HAP-1 (cell line): ENCODE results near the gene KRT17.

Experiments
- DNase-seq, 2 experiments: peaks; one replicate each; pipeline ENCODE4 v3.0.0-alpha.2; 2016 to 2020; ENCODE audit warnings: low spot score in 2 of 2
- H3K27me3 ChIP-seq: fragments of 250-450 bp; sonication (Bioruptor Pico); 2 replicates; pipeline ENCODE4 v1.5.1; 2020; ENCODE audit warnings: low read depth, mild to moderate bottlenecking, moderate library complexity
- H3K36me3 ChIP-seq: fragments of 250-450 bp; sonication (Bioruptor Pico); replicated peaks from 2 replicates; pipeline ENCODE4 v1.5.1; 2020; ENCODE audit warnings: mild to moderate bottlenecking
- H3K4me1 ChIP-seq: fragments of 250-450 bp; sonication (Bioruptor Pico); 2 replicates; pipeline ENCODE4 v1.5.1; 2020; ENCODE audit warnings: mild to moderate bottlenecking
- H3K4me3 ChIP-seq: fragments of 250-450 bp; sonication (Bioruptor Pico); 2 replicates; pipeline ENCODE4 v1.5.1; 2020; ENCODE audit warnings: mild to moderate bottlenecking, moderate library complexity
- H3K9me3 ChIP-seq: fragments of 250-450 bp; sonication (Bioruptor Pico); 2 replicates; pipeline ENCODE4 v1.5.1; 2020; ENCODE audit warnings: mild to moderate bottlenecking, moderate library complexity
- in situ Hi-C: fragments of 300-500 bp; cut with MboI; formaldehyde crosslinking; loops from 3 replicates; pipeline ENCODE4 v1.14.3; 2020; ENCODE audit warnings: low sequenced_read_pairs, inconsistent platforms, mixed read lengths

KRT17 gene

DNA sequence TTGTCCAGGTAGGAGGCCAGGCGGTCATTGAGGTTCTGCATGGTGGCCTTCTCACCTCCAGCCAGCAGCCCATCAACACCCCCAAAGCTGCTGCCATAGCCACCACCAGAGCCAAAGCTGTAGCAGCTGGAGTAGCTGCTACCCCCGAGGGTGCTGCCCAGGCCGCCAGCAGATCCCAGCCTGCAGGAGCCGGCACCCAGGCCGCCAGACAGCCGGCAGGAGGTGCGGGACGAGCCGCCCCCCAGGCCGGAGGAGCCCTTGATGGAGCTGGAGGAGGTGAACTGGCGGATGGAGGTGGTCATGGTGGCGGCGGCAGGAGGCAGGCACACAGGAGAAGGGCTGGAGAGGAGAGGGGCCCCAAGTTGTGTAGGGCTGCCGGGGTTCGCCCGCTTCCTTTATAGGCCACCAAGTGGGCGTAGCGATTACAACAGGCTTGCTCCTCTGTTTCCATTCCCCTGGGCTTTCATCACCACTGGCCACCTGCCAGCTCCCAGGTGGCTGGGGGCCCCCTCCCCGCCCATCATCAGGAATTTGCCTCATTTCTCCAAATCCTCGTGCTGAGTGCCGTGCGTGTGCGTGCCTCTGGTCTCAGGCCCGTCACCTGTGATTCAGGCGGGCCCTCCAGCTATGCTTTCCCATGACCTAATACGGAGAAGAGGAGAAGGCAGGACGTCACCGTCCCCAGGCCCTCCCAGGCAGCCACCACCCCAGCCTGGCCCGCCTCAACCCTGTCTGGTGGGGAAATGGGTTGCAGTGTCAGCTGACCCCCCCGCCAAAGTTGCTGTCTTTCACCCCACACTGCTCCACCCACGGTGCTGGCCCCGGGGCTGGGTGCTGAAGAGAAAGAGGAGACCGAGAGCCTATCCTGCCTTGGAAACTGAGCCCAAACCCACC is at the start of gene KRT17:
KRT17 (minus strand) TSS at position 368 of the 894 bp plus-strand sequence; CDS start at position 302, 66 bp downstream.
- in situ Hi-C loops: no loop called here
- H3K4me3 ChIP-seq: no peak within 1 kb of the TSS
- no peak for DNase-seq
- no peaks in the 10 kb centered on the region for H3K9me3 ChIP-seq
- no peaks in the 10 kb centered on the region for H3K36me3 ChIP-seq
- no peaks in the 10 kb centered on the region for H3K27me3 ChIP-seq
- no peaks in the 10 kb centered on the region for H3K4me1 ChIP-seq

DNA sequence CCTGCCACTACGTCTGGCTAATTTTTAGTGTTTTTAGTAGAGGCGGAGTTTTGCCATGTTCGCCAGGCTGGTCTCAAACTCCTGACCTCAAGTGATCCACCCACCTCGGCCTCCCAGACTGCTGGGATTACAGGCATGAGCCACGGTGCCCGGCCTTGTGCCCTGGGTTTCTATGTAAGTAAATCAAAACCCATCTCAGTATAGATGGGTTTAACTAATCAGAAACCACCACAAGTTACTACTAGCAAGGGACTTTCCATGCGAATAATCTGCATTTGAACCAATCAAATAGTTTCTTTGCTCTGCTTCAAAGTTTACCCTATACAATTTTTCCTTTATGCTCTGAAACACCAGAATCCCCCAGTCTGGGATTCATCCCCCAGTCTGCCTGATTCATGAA is 47.8 kb upstream of the KRT17 start:
- Histone ChIP-seq H3K4me3 (no peak overlapping the region), H3K9me3 (no peaks in the 10 kb centered on the region; the same call in 1 of the 2 replicates), H3K27me3 (no peaks in the 10 kb centered on the region), H3K4me1 (peaks cover 3% of the 10 kb centered on the region), H3K36me3 (no peaks in the 10 kb centered on the region)
- in situ Hi-C loops: loop anchor here (25.0 kb wide), 3 partner anchors 335 to 1060 kb away; no protein-coding TSS in a partner anchor
- no peak for DNase-seq

DNA sequence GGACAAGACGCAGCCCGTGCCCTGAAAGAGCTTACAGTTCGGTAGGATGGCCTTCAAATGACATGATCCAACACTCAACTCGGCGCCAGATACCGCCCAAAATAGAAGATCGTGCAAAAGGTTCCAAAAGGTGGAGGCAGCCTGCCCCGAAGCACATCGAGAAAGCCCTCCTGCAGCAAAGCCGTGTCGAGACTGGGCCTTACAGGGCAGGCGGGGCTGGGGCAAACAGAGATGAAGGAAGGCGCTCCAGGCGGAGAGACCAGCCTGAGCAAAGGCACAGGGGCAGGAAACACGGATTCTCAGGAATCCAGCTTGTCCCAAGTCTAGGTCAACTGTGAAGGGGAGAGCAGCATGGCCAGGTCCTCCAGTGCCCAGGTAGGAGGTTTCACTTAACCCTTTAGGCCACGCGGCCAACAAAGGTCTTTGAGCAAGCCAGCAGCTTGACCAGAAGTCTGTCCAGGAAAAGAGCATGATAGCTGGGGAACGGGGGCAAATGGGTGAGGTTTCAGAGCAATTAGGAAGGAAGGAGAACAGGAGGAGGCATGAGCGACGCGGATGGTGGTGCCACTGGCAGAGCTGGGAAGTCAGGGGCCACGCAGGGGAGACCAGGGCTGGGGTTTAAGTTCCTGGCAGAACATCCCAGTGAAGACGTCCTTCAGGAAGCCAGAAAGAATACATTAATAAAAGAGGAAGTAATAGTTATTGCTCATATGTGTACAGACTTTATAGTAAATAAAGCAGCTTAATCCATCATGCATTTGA is 43.1 kb upstream of the KRT17 start:
- in situ Hi-C loops: loop anchor here (25.0 kb wide), 3 partner anchors 330 to 1055 kb away; no protein-coding TSS in a partner anchor
- Histone ChIP-seq H3K27me3 (no peaks in the 10 kb centered on the region), H3K9me3 (no peaks in the 10 kb centered on the region), H3K4me3 (no peak overlapping the region), H3K4me1 (peaks cover 12% of the 10 kb centered on the region), H3K36me3 (no peaks in the 10 kb centered on the region)
- DNase-seq: no peak

DNA sequence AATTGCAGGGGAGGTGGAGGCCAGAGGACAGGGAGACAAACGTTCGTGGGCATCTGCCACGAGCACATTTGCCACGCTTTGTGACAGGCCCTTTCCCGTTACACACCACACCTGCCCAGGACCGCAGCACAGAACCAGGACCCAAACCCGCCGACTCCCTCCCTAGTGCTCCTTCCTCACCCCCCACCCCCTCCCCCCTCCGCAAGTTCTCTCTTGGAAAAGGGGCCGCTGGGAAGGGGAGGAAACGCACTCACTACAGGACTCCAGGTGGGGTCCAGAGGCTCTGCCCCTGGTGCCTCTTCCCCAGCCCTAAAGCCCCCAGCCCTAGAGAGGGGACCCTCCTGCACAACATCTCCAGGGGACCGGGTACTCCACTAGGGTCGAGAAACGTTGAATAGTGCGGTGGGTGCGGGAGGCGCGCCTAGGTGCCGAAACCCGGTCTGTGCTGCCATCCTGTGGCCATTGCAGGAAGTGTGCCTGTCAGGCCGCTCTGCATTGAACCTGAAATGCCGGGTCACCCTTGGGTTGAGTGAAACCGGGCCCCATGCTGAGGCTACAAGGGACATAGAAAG is 42.4 kb upstream of the KRT17 start:
- H3K36me3 ChIP-seq: no peaks in the 10 kb centered on the region
- no peaks in the 10 kb centered on the region for H3K9me3 ChIP-seq
- peaks cover 12% of the 10 kb centered on the region for H3K4me1 ChIP-seq
- no peaks in the 10 kb centered on the region for H3K27me3 ChIP-seq
- peak overlapping the region; percentile 23 for H3K4me3 ChIP-seq
- in situ Hi-C loops: loop anchor here (25.0 kb wide), 3 partner anchors 329 to 1054 kb away; no protein-coding TSS in a partner anchor
- peak; percentile 82 to 93 for DNase-seq

DNA sequence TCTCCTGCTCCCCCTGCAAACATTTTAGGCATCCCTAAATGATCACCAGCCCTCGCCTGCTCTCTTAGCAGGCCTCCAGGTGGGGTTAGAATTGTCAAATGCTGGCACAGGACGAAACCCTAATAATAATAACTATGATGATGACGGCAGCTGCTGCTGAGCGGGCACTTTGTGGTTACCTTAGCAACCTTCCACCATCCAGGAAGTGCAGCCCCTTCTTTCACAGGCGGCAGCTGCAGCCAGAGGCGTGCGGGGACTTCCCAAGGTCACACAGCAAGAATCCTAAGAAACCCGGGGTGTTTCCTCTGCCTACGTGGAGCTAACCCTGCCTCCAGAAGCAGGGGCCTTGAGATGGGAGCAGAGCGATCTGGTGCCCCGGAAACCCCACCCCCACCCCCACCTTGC is 41.9 kb upstream of the KRT17 start:
- Histone ChIP-seq H3K36me3 (no peaks in the 10 kb centered on the region), H3K9me3 (no peaks in the 10 kb centered on the region), H3K4me1 (peaks cover 12% of the 10 kb centered on the region), H3K4me3 (peak overlapping the region; percentile 8), H3K27me3 (no peaks in the 10 kb centered on the region)
- DNase-seq: peak; percentile 36 to 62
- in situ Hi-C loops: loop anchor here (25.0 kb wide), 3 partner anchors 329 to 1054 kb away; no protein-coding TSS in a partner anchor

DNA sequence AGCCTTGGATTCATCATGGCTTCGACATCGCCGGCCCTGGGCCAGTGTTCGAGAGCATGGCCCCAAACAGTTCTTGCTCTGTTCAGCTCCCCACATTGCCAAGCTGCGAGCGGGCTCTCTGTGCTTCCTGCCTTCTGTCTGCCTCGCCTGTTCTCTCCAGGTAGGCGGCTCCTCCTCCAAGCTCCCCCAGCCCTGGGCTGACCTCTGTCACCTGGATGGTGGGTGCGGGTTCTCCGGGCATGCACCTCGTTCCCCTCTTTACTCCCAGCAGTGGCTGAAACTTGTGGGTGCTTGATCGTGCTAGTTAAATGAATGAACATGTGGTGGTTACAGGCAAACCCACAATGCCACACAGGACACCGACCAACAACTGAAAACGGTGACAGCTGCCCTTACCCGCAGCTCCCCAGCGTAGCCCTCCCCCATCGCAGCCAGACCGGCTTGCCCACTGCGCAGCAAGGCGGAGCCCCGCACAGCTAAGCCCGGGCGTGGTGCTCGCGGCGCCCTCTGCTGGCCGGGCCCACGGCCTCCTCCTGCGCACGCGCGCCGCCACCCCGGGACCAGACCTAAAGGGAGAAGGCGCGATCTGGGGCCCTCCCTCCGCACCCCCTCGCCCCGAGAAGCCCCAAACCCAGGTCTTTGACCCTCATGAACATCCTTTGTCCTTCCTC is 41.3 kb upstream of the KRT17 start:
- DNase-seq: peak; percentile 77 to 93
- H3K9me3 ChIP-seq: no peaks in the 10 kb centered on the region
- H3K4me1 ChIP-seq: peaks cover 12% of the 10 kb centered on the region
- no peaks in the 10 kb centered on the region for H3K36me3 ChIP-seq
- in situ Hi-C loops: loop anchor here (25.0 kb wide), 3 partner anchors 328 to 1053 kb away; no protein-coding TSS in a partner anchor
- H3K27me3 ChIP-seq: no peaks in the 10 kb centered on the region
- H3K4me3 ChIP-seq: peak overlapping the region; percentile 20

DNA sequence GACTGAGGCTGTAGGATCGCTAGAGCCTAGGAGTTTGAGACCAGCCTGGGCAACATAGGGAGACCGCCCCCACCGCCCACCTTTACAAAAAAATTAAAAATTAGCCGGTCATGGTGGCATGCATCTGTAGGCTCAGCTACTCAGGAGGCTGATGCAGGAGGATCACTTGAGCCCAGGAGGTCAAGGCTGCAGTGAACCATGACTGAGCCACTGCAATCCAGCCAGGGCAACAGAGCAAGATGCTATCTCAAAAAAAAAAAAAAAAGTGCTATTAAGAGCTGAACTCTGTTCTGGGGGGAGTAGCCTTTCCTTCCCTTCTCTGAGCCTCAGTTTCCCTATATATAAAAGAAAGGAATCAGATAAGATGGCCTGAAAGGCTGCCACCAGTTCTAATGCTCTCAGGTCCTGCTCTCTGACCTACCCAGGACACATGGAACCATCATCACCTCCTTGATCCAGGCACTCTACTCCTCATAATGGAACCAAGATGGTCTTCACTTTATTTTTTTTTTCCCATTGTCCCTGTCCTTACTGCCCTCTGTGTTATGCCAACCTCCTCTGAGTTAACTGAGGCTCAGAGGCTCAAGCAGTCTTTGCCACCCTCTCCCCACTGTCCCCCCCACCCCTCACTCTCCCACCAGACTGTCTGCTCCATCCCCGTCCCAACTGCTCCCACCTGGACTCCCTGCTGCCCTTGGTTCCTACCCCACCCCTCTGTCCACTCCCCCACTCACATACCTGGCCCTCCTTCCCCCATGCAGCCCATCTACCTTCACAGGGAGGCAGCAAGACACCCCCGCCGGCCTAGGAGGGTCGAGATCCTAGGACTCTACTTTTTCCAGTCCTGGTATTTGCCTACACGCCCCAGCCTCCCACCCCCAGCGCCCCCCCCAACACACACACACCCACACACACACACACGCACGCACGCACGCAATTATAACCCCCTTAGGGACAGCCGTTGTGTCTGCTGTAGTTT is 40.5 kb upstream of the KRT17 start:
- H3K27me3 ChIP-seq: no peaks in the 10 kb centered on the region
- no peaks in the 10 kb centered on the region for H3K9me3 ChIP-seq
- no peak for DNase-seq
- H3K4me1 ChIP-seq: peaks cover 12% of the 10 kb centered on the region
- H3K36me3 ChIP-seq: no peaks in the 10 kb centered on the region
- in situ Hi-C loops: loop anchor here (5.0 to 25.0 kb wide), 5 partner anchors 118 to 1053 kb away; no protein-coding TSS in a partner anchor
- H3K4me3 ChIP-seq: no peak overlapping the region

DNA sequence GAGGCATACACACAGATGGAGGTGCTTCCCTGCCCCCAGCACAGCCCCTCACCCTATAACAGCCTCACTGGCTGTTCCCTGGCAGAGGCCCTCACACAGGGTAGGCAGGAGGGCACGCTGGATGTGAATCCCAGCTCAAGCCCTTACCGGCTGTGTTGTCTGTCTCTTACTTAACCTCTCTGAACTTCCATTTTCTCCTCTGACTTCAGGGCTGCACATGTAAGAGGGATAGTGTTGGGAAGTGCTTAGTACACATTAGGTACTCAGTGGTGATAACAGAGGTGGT is 39.7 kb upstream of the KRT17 start:
- H3K27me3 ChIP-seq: no peaks in the 10 kb centered on the region
- no peaks in the 10 kb centered on the region for H3K9me3 ChIP-seq
- peaks cover 12% of the 10 kb centered on the region for H3K4me1 ChIP-seq
- no peaks in the 10 kb centered on the region for H3K36me3 ChIP-seq
- no peak for DNase-seq
- in situ Hi-C loops: loop anchor here (5.0 to 25.0 kb wide), 5 partner anchors 117 to 1052 kb away; no protein-coding TSS in a partner anchor
- H3K4me3 ChIP-seq: no peak overlapping the region

DNA sequence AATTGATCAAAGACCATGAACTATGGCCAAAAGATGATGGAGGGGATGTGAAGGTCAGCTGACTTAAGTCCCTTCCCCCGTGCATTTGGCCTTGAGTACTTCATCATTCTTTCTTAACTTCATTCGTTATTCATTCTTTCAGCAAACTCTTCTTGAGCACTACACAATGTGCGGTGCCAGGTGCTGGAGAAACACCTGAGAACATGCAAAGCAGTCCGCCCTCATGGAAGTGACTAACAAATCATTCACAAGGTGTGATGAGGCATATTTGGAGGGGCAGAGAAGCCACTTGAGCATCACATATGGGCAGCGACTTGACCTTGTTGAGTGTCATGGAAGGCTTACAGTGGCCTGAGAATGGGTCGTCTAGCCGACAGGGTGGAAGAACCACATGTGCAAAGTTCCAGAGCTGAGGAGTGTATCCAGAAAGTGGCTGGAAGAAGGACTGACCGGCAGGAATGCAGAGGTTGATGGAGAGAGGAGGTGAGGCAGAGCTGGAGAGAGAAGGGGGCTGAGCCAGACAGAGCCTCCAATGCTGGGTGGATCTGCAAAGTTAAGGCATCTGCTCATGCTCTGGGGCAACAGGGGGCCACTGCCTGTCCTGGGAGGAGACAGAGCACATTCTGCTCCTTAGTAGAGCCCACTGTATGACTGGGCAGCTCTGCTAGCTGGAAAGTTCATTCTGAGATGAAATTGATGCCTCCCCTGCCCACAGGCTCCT is 39.2 kb upstream of the KRT17 start:
- H3K4me1 ChIP-seq: peaks cover 12% of the 10 kb centered on the region
- in situ Hi-C loops: loop anchor here (5.0 to 25.0 kb wide), 5 partner anchors 116 to 1051 kb away; no protein-coding TSS in a partner anchor
- no peak overlapping the region for H3K4me3 ChIP-seq
- H3K9me3 ChIP-seq: no peaks in the 10 kb centered on the region
- DNase-seq: no peak
- H3K36me3 ChIP-seq: no peaks in the 10 kb centered on the region
- H3K27me3 ChIP-seq: no peaks in the 10 kb centered on the region

DNA sequence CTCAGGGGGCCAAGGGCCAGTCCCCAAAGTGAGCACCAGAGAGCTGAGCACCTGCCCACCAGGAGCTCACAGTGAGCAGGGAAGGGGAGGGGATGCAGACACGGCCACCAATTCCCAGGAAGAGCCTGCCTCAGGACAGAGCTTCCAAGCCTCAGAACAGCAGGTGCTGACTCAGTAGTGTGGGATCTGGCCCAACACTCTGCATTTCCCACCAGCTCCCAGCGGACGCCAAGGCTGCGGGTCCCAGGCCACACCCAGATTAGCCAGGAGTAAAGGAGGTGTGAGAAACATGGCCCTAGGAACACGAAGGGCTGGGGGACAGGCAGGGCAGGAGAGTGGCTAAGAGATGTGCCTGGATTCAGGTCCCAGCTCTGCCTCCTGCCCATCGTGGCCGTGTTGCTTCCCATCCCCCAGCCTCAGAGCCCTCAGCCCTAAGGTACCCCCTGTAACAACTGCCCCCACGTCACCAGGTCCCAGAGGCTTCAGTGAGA is 35.9 kb upstream of the KRT17 start:
- Histone ChIP-seq H3K9me3 (no peaks in the 10 kb centered on the region), H3K4me1 (no peaks in the 10 kb centered on the region), H3K36me3 (no peaks in the 10 kb centered on the region), H3K4me3 (no peak overlapping the region), H3K27me3 (no peaks in the 10 kb centered on the region)
- in situ Hi-C loops: loop anchor here (5.0 to 25.0 kb wide), 5 partner anchors 113 to 1048 kb away; no protein-coding TSS in a partner anchor
- no peak for DNase-seq

DNA sequence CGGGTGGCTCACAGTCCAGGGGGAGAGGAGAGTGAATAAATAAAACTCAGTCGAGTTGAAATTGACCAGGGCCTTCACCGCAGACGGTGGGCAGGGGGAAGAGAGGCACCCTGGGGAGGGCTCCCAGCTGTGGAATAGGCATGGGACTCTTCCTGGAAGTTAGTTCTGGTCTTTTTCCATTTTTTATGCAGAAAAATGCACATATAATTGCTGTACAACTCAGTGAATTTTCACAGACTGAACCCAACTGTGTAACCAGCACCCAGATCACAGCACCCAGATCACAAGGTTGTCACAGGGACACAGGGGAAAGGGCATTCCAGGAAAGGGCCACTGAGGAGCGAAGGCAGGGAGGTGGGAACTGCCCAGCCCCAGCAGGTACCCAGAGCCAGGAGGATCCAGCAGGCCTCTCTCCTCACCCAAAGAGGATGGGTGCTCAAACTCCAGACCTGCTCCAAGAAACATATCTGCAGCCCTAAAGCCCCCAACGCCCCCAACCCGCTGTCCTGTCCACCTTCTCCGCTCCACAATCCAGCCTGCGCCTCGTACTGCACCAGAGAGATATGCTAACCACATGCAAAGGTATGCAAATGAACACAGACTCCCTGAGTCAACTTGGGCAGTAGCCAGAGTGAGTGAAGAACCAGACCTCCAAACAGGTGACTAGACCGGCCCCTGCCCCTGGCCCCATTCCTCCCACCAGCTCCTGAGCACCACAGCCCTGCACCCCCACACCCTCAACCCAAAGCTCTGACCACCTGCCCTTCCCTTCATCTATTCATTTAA is 35.2 kb upstream of the KRT17 start:
- DNase-seq: no peak
- Histone ChIP-seq H3K36me3 (no peaks in the 10 kb centered on the region), H3K9me3 (no peaks in the 10 kb centered on the region), H3K27me3 (no peaks in the 10 kb centered on the region), H3K4me1 (no peaks in the 10 kb centered on the region), H3K4me3 (no peak overlapping the region)
- in situ Hi-C loops: loop anchor here (5.0 to 25.0 kb wide), 5 partner anchors 112 to 1047 kb away; no protein-coding TSS in a partner anchor
